Kidney epithelial cell (primary cell): ENCODE results near the gene HAUS1. TPM values are rescaled to one million over a fixed set of nuclear protein-coding genes. Genes with fewer than 3 reads are reported as not detected.

Source experiments
- DNase-seq: peaks from one replicate; pipeline ENCODE4 v3.0.0-alpha.2; 2010; ENCODE audit warnings: low read depth
- H3K27me3 ChIP-seq: 2 replicates; pipeline ENCODE4 v1.6.0; 2011; ENCODE audit warnings: low read length; ENCODE audit not compliant: control insufficient read depth, insufficient read depth
- H3K36me3 ChIP-seq: 2 replicates; pipeline ENCODE4 v1.5.1; 2011; ENCODE audit warnings: low read length; ENCODE audit not compliant: control insufficient read depth, insufficient read depth
- H3K4me3 ChIP-seq: 2 replicates; pipeline ENCODE4 v1.5.1; 2011; ENCODE audit warnings: low read depth, mild to moderate bottlenecking, control low read depth, low read length
- total RNA-seq: library from RNA; depleted of rRNA; stranded (reverse); fragments of >200 nt; gene quantifications from 2 replicates; pipeline ENCODE4 v1.2.3, GENCODE V29; 2015
- TF ChIP-seq, protein P1 (sequence below): IDR thresholded peaks from 2 replicates; pipeline ENCODE4 v1.5.1; 2011; ENCODE audit warnings: mild to moderate bottlenecking, moderate library complexity, low read length, control low read depth, inconsistent platforms; ENCODE audit not compliant: insufficient read depth, poor library complexity, severe bottlenecking

HAUS1 gene
- total RNA-seq, 1 donor from 2014 or later = 28.8 TPM

DNA sequence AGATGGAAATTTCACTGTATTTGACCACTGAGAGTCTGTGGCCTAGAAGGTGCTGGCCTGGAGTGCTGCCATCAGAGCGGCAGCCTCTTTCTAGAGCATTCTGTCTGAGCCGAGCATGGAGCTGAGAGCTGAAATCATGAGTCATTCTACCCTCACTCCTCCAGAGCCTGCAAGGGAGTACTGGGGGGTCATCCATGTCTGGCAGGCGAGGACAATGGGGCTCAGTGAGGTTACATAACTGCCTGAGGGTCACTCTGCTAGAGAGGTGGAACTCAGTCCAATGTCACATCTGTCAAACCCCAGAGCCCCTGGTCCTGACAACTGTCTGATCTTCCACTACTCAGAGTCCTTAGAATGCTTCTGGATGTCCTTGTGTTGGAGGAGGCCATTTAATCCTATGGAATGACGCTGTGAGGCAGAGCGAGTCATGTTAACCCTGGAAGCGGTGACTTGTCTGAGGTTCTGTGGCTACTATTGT is 65.3 kb downstream of the HAUS1 start:
- TF ChIP-seq, protein P1, sequence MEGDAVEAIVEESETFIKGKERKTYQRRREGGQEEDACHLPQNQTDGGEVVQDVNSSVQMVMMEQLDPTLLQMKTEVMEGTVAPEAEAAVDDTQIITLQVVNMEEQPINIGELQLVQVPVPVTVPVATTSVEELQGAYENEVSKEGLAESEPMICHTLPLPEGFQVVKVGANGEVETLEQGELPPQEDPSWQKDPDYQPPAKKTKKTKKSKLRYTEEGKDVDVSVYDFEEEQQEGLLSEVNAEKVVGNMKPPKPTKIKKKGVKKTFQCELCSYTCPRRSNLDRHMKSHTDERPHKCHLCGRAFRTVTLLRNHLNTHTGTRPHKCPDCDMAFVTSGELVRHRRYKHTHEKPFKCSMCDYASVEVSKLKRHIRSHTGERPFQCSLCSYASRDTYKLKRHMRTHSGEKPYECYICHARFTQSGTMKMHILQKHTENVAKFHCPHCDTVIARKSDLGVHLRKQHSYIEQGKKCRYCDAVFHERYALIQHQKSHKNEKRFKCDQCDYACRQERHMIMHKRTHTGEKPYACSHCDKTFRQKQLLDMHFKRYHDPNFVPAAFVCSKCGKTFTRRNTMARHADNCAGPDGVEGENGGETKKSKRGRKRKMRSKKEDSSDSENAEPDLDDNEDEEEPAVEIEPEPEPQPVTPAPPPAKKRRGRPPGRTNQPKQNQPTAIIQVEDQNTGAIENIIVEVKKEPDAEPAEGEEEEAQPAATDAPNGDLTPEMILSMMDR = no peak
- H3K27me3 ChIP-seq = no peaks in the 10 kb centered on the region
- no peak for DNase-seq
- no peak overlapping the region for H3K4me3 ChIP-seq
- H3K36me3 ChIP-seq = no peaks in the 10 kb centered on the region

DNA sequence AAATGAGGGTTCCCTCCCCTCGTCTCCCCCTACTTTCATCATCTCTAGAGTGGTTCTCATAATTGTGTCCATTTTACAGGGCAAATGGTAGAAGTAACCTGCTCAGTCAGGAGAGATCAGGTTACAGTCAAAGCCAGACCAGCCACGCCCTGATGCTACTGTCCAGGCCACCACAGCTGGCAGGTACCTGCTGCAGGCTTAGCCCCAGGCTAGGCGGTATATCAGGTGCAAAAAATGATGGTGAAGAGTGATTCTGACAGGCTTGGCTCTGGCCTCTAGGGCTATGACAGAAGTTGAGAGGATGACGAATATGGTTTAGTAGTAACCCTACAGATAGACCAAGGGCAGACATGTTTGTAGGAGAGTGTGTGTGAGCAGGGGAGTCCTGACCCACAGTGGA is 67.1 kb downstream of the HAUS1 start:
- TF ChIP-seq, protein P1 = no peak
- no peak for DNase-seq
- no peaks in the 10 kb centered on the region for H3K27me3 ChIP-seq
- no peak overlapping the region for H3K4me3 ChIP-seq
- H3K36me3 ChIP-seq = no peaks in the 10 kb centered on the region

- no peaks in the 10 kb centered on the region for H3K36me3 ChIP-seq
Observed at GRCh38 chr18:46173393-46174341, 69.5 kb downstream of the HAUS1 start.

DNA sequence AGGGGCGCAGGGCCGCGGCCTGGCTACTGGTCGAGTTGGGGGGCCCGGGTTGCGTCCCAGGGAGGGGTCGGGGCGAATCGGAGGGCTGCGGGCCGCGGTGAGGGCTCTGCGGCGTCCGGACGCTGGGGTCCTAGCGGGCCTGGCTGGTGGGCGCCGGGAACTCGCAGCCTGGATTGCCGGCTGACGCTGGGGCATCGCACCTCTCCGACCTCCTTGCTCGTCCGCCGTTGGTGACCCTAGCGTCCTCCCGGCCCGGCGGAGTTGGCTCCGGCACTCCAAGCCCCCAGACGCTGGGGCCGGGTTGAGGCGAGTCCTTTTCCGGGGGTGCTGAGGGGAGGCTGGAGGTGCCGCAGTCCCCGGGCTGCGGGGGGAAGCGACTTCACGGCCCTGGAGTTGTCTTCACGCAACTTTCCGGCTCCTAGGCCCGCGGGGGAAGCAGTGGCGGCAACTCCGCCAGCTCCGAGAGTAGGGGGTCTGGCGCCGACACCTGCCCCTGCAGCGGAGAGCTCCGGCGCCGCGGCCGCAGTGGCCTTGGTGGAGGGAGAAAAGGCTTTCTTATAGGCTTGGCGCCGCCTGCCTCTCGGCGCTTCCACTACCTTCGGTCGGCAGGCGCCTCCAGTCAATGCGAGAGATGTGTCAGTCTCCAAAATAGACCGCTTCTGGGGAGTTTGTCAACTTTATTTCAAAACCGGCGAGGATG is 70.3 kb downstream of the HAUS1 start:
- Histone ChIP-seq H3K27me3 (no peaks in the 10 kb centered on the region), H3K4me3 (peak overlapping the region; percentile 85), H3K36me3 (no peaks in the 10 kb centered on the region)
- no peak for DNase-seq
- TF ChIP-seq, protein P1 = peak; percentile 6

More at GRCh38 chr18:46173393-46174341, 69.5 kb downstream of the HAUS1 start:
- no peak for DNase-seq
- Histone ChIP-seq H3K27me3 (no peaks in the 10 kb centered on the region), H3K4me3 (peak overlapping the region; percentile 85)
- TF ChIP-seq, protein P1 = peak; percentile 98

- H3K27me3 ChIP-seq = no peaks in the 10 kb centered on the region
- no peak overlapping the region for H3K4me3 ChIP-seq
- DNase-seq = no peak
- H3K36me3 ChIP-seq = no peaks in the 10 kb centered on the region
- TF ChIP-seq, protein P1 = no peak
Observed at GRCh38 chr18:46176001-46176400, 71.8 kb downstream of the HAUS1 start.

Other genes starting within 250 kb of the HAUS1 start
- 38.2 and 45.7 TPM in 2 replicates for gene EPG5, start 137.1 kb upstream of the HAUS1 start, total RNA-seq
- 11.2 and 14.2 TPM in 2 replicates for gene PSTPIP2, start 32.1 kb upstream of the HAUS1 start, total RNA-seq
- gene ATP5F1A, start 6.1 kb upstream of the HAUS1 start, total RNA-seq = 360 and 364 TPM in 2 replicates